Endodermal cell (in vitro differentiated cells): Measurements from ENCODE around the gene PCDHGC4. TPM values are rescaled to one million over a fixed set of nuclear protein-coding genes. Genes with fewer than 3 reads are reported as not detected.

ENCODE experiments used
- DNase-seq: peaks from one replicate; pipeline ENCODE4 v3.0.0-alpha.2; 2017
- H3K27ac ChIP-seq: 2 replicates; pipeline ENCODE4 v1.5.1; 2013; ENCODE audit warnings: mild to moderate bottlenecking, low read depth, low read length, moderate library complexity
- H3K27me3 ChIP-seq: 2 replicates; pipeline ENCODE4 v1.6.1; 2013; ENCODE audit warnings: mild to moderate bottlenecking, low read length, moderate library complexity; ENCODE audit not compliant: insufficient read depth, control insufficient read depth, poor library complexity, severe bottlenecking
- H3K36me3 ChIP-seq: 2 replicates; pipeline ENCODE4 v1.7.0; 2013; ENCODE audit warnings: mild to moderate bottlenecking, low read length, moderate library complexity; ENCODE audit not compliant: control insufficient read depth, insufficient read depth
- H3K4me1 ChIP-seq: one replicate; pipeline ENCODE4 v1.7.0; 2013; ENCODE audit warnings: low read length; ENCODE audit not compliant: control insufficient read depth, insufficient read depth
- H3K4me3 ChIP-seq: 2 replicates; pipeline ENCODE4 v1.5.1; 2013; ENCODE audit warnings: mild to moderate bottlenecking, low read length, moderate library complexity
- H3K9ac ChIP-seq: 2 replicates; pipeline ENCODE4 v1.6.1; 2013; ENCODE audit warnings: mild to moderate bottlenecking, low read length, moderate library complexity; ENCODE audit not compliant: poor library complexity, severe bottlenecking; ENCODE audit errors: extremely low read depth
- H3K9me3 ChIP-seq: 2 replicates; pipeline ENCODE4 v1.6.1; 2013; ENCODE audit warnings: mild to moderate bottlenecking, low read length, moderate library complexity; ENCODE audit not compliant: control insufficient read depth
- H3K27ac Mint-ChIP-seq: 2 replicates; pipeline ENCODE4 v1.8.0; 2020; ENCODE audit warnings: mixed read lengths
- H3K27me3 Mint-ChIP-seq: 2 replicates; pipeline ENCODE4 v1.8.0; 2021; ENCODE audit warnings: mild to moderate bottlenecking, mixed read lengths; ENCODE audit not compliant: insufficient read depth
- H3K36me3 Mint-ChIP-seq: 2 replicates; pipeline ENCODE4 v1.8.0; 2020; ENCODE audit warnings: low read depth, mixed read lengths
- H3K4me1 Mint-ChIP-seq: 2 replicates; pipeline ENCODE4 v1.8.0; 2020; ENCODE audit warnings: mixed read lengths
- H3K4me3 Mint-ChIP-seq: 2 replicates; pipeline ENCODE4 v1.8.0; 2020; ENCODE audit warnings: mild to moderate bottlenecking, moderate library complexity, mixed read lengths
- H3K9me3 Mint-ChIP-seq: 2 replicates; pipeline ENCODE4 v1.8.0; 2020; ENCODE audit warnings: mild to moderate bottlenecking, mixed read lengths
- CTCF ChIP-seq: fragments of 200-600 bp; sonication (generic); conservative IDR thresholded peaks from 2 replicates; pipeline ENCODE4 v1.5.0; 2021; ENCODE audit warnings: antibody characterized with exemption, mild to moderate bottlenecking
- WGBS, 2 experiments: methylation state at CpG; one replicate each; pipeline versions ENCODE4 v1.1.5 to v1.1.7; 2013; ENCODE audit warnings: missing lambda C conversion rate in 2 of 2, mixed read lengths in 1 of 2; ENCODE audit not compliant: insufficient coverage in 1 of 2, insufficient read length in 1 of 2; 5-methylcytosine and 5-hydroxymethylcytosine counted together
- total RNA-seq, 2 donors: library from RNA; stranded (reverse); fragmentation: NEBNext Ultra II Directional in 1 of 2; extraction: Animal tissue kit (Norgen Biotek cat#: 25700) in 1 of 2; gene quantifications; 2 replicates in 1 of 2; 3 replicates in 1 of 2; pipeline ENCODE4 v1.2.1, GENCODE V29; 2021

The PCDHGC4 gene
- total RNA-seq, 2 donors from 2014 or later: 2.6 to 3.0 TPM

DNA sequence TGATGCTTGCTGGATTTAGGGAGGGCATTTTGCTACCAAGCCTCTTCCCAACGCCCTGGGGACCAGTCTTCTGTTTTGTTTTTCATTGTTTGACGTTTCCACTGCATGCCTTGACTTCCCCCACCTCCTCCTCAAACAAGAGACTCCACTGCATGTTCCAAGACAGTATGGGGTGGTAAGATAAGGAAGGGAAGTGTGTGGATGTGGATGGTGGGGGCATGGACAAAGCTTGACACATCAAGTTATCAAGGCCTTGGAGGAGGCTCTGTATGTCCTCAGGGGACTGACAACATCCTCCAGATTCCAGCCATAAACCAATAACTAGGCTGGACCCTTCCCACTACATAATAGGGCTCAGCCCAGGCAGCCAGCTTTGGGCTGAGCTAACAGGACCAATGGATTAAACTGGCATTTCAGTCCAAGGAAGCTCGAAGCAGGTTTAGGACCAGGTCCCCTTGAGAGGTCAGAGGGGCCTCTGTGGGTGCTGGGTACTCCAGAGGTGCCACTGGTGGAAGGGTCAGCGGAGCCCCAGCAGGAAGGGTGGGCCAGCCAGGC is 27.0 kb downstream of the PCDHGC4 start:
- Mint-ChIP-seq H3K27ac (no peak overlapping the region), H3K4me3 (peak overlapping the region; percentile 69), H3K4me1 (peaks cover 38% of the 10 kb centered on the region), H3K36me3 (peaks cover 16% of the 10 kb centered on the region), H3K27me3 (peaks cover 6% of the 10 kb centered on the region), H3K9me3 (no peaks in the 10 kb centered on the region)
- H3K27ac ChIP-seq: no peak overlapping the region
- H3K27me3 ChIP-seq: no peaks in the 10 kb centered on the region
- DNase-seq: no peak
- no peak overlapping the region for H3K4me3 ChIP-seq
- H3K4me1 ChIP-seq: peaks cover 26% of the 10 kb centered on the region
- H3K9me3 ChIP-seq: no peaks in the 10 kb centered on the region
- H3K36me3 ChIP-seq: peaks cover 33% of the 10 kb centered on the region
- WGBS, 2 experiments: 89 to 91% methylated on average over 1 to 4 of the region's 4 CpGs
- no peak for TF ChIP-seq CTCF
- no peak overlapping the region for H3K9ac ChIP-seq

- H3K27me3 Mint-ChIP-seq: peaks cover 6% of the 10 kb centered on the region
- Histone ChIP-seq H3K27me3 (no peaks in the 10 kb centered on the region), H3K9me3 (no peaks in the 10 kb centered on the region), H3K4me3 (peak overlapping the region; percentile 69), H3K27ac (peak overlapping the region; percentile 99), H3K9ac (no peak overlapping the region), H3K36me3 (peaks cover 39% of the 10 kb centered on the region), H3K4me1 (peaks cover 26% of the 10 kb centered on the region)
- H3K4me3 Mint-ChIP-seq: peak overlapping the region; percentile 69
- peak overlapping the region; percentile 92 for H3K27ac Mint-ChIP-seq
- DNase-seq: peak; percentile 99
- peaks cover 38% of the 10 kb centered on the region for H3K4me1 Mint-ChIP-seq
- no peaks in the 10 kb centered on the region for H3K9me3 Mint-ChIP-seq
- 43 to 53% methylated on average over 14 to 28 of the region's 28 CpGs for WGBS, 2 experiments
- peak; percentile 97 for TF ChIP-seq CTCF
- H3K36me3 Mint-ChIP-seq: peaks cover 21% of the 10 kb centered on the region
These were observed 27.6 kb downstream of the PCDHGC4 start for GRCh38 chr5:141512390-141512910.

DNA sequence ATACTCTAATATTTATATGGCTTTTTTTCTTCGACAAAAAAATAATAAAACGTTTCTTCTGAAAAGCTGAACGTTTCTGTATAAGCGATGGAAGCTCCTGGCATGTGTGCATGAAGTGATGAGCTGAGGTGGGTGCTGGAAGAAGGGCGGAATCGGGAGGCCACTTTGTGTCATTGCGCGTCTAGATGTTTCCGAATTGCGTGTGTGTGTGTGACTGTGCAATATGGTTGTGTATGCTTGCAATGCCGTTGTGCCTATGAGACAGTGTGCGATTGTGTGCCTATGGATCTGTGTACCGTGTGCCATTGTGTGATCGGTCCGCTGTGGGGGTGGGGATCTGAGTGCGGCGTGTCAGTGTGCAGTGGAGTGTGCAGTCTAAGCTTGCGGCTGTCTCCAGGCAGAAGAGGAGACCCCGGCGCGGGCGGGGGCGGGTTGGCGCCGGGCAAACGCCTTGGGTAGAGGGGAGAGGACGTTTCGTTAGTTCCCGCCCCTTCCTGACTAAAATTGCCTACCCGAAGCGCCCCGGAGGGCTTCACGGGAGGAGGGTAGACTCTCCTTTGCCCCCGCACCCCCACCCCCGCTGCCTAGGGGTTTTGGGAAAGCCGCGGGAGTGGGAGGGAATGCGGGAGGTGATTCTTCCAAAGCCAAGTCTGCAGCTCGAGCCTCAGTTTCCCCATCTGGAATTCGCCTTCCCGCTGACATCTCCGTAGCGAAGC is 28.2 kb downstream of the PCDHGC4 start:
- H3K36me3 ChIP-seq: peaks cover 45% of the 10 kb centered on the region
- Mint-ChIP-seq H3K27me3 (peaks cover 6% of the 10 kb centered on the region), H3K4me1 (peaks cover 38% of the 10 kb centered on the region), H3K4me3 (peak overlapping the region; percentile 69), H3K9me3 (no peaks in the 10 kb centered on the region), H3K36me3 (peaks cover 25% of the 10 kb centered on the region), H3K27ac (peak overlapping the region; percentile 92)
- peak overlapping the region; percentile 99 for H3K27ac ChIP-seq
- no peak overlapping the region for H3K9ac ChIP-seq
- WGBS, 2 experiments: 40 to 69% methylated on average over 10 to 43 of the region's 43 CpGs
- H3K4me1 ChIP-seq: peaks cover 21% of the 10 kb centered on the region
- peak overlapping the region; percentile 69 for H3K4me3 ChIP-seq
- no peaks in the 10 kb centered on the region for H3K27me3 ChIP-seq
- TF ChIP-seq CTCF: no peak
- peak; percentile 77 for DNase-seq
- no peaks in the 10 kb centered on the region for H3K9me3 ChIP-seq
